ENCODE results near the gene ADAMTS4.

The ADAMTS4 gene

GRCh38 chr1:161218301-161219077, 19.6 kb upstream of the ADAMTS4 start:
- no peak for FAIRE-seq

- no peak for FAIRE-seq
Measured at GRCh38 chr1:161217831-161218230, 19.0 kb upstream of the ADAMTS4 start.

- no peak for FAIRE-seq
Measured at GRCh38 chr1:161216945-161217712, 18.3 kb upstream of the ADAMTS4 start.

GRCh38 chr1:161215076-161215475, 16.2 kb upstream of the ADAMTS4 start, which contains the start of gene FCER1G:
FCER1G (plus strand) TSS chr1:161215295; CDS start chr1:161215322, 27 bp downstream.
- FAIRE-seq, result no peak

- no peak for FAIRE-seq
Measured at GRCh38 chr1:161214369-161214768, 15.5 kb upstream of the ADAMTS4 start.

GRCh38 chr1:161209790-161210409, 11.0 kb upstream of the ADAMTS4 start:
- FAIRE-seq, result no peak

- no peak for FAIRE-seq
Measured at GRCh38 chr1:161207173-161207572, 8.3 kb upstream of the ADAMTS4 start.

- no peak for FAIRE-seq
Measured at GRCh38 chr1:161206411-161207140, 7.7 kb upstream of the ADAMTS4 start.

- FAIRE-seq, result no peak
Measured at GRCh38 chr1:161201836-161202712, 3.2 kb upstream of the ADAMTS4 start, which contains the start of gene NDUFS2. NDUFS2 (plus strand) TSS chr1:161202367; CDS start chr1:161202386, 19 bp downstream.

- no peak for FAIRE-seq
Measured at GRCh38 chr1:161200992-161201835, 2.4 kb upstream of the ADAMTS4 start.

- FAIRE-seq, result no peak
Measured at GRCh38 chr1:161200421-161200991, 1.7 kb upstream of the ADAMTS4 start.

GRCh38 chr1:161199506-161200139, 769 bp upstream of the ADAMTS4 start:
- no peak for FAIRE-seq

GRCh38 chr1:161198194-161198896, 509 bp downstream of the ADAMTS4 start:
- no peak for FAIRE-seq

GRCh38 chr1:161197560-161198193, 1.2 kb downstream of the ADAMTS4 start:
- FAIRE-seq, result no peak

- no peak for FAIRE-seq
Measured at GRCh38 chr1:161196521-161197451, 2.1 kb downstream of the ADAMTS4 start.

GRCh38 chr1:161196111-161196510, 2.7 kb downstream of the ADAMTS4 start:
- no peak for FAIRE-seq

- no peak for FAIRE-seq
Measured at GRCh38 chr1:161195171-161195570, 3.7 kb downstream of the ADAMTS4 start.
